Measurements from ENCODE around the gene COIL. TPM values are rescaled to one million over a fixed set of nuclear protein-coding genes. Genes with fewer than 3 reads are reported as not detected.

Gene COIL
- polyA plus RNA-seq, 3 donors = 3.0 to 6.6 (median 5.3) TPM

- H4K20me1 ChIP-seq (ENCODE audit: insufficient read depth, low read length) = peaks cover 99% of the 10 kb centered on the region
- H3K79me2 ChIP-seq (ENCODE audit: insufficient read depth, low read length) = peaks cover 89% of the 10 kb centered on the region
- Mint-ChIP-seq H3K4me3 (no peak overlapping the region), H3K9me3 (peaks cover 0 to 3% (median 0%) of the 10 kb centered on the region in 7 donors), H3K36me3 (peaks cover 89 to 100% of the 10 kb centered on the region in 2 donors), H3K27ac (peak overlapping the region in 3 of 7 donors; percentile 6 to 18 (median 10)), H3K27me3 (ENCODE audit: low read depth in 3 of 3) (peaks cover 0 to 4% (median 1%) of the 10 kb centered on the region in 3 donors), H3K4me1 (peaks cover 28% of the 10 kb centered on the region)
- H3K36me3 ChIP-seq (replicated peaks in 1 of 2; ENCODE audit: control insufficient read depth in 1 of 2, insufficient read depth in 2 of 2, low read length in 2 of 2) = peaks cover 98 to 100% of the 10 kb centered on the region in 2 donors
- 83% methylated on average over 6 of the region's 9 CpGs for WGBS (ENCODE audit: insufficient coverage)
- H2AFZ ChIP-seq (ENCODE audit: insufficient read depth, low read depth, low read length, poor library complexity, severe bottlenecking) = no peak overlapping the region
- no peak overlapping the region for H3K4me3 ChIP-seq (replicated peaks in 1 of 3; ENCODE audit: low read depth in 2 of 3, low read length in 3 of 3)
- H3K4me1 ChIP-seq (ENCODE audit: control insufficient read depth in 1 of 2, insufficient read depth in 2 of 2, low read length in 2 of 2) = no peaks in the 10 kb centered on the region
- H3K4me2 ChIP-seq (replicated peaks; ENCODE audit: extremely low read depth, low read length, poor library complexity, severe bottlenecking) = no peak overlapping the region
- DNase-seq = no peak
- H3K9me3 ChIP-seq (replicated peaks in 1 of 2; ENCODE audit: control insufficient read depth in 1 of 2, insufficient read depth in 1 of 2, low read length in 2 of 2) = no peaks in the 10 kb centered on the region
- TF ChIP-seq, protein P1, sequence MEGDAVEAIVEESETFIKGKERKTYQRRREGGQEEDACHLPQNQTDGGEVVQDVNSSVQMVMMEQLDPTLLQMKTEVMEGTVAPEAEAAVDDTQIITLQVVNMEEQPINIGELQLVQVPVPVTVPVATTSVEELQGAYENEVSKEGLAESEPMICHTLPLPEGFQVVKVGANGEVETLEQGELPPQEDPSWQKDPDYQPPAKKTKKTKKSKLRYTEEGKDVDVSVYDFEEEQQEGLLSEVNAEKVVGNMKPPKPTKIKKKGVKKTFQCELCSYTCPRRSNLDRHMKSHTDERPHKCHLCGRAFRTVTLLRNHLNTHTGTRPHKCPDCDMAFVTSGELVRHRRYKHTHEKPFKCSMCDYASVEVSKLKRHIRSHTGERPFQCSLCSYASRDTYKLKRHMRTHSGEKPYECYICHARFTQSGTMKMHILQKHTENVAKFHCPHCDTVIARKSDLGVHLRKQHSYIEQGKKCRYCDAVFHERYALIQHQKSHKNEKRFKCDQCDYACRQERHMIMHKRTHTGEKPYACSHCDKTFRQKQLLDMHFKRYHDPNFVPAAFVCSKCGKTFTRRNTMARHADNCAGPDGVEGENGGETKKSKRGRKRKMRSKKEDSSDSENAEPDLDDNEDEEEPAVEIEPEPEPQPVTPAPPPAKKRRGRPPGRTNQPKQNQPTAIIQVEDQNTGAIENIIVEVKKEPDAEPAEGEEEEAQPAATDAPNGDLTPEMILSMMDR (IDR thresholded peaks at IDR 0.05) = no peak
- H3K9ac ChIP-seq (ENCODE audit: insufficient read depth, low read length, poor library complexity, severe bottlenecking) = no peak overlapping the region
- H3K27ac ChIP-seq (ENCODE audit: low read depth in 1 of 2, low read length in 2 of 2) = peak overlapping the region in 1 of 2 donors; percentile 28
- H3K27me3 ChIP-seq (ENCODE audit: control insufficient read depth in 2 of 2, insufficient read depth in 2 of 2, low read length in 2 of 2) = no peaks in the 10 kb centered on the region
- intact Hi-C loops (cut with micrococcal nuclease) = no loop called here
Observed at GRCh38 chr17:56898874-56899273, 62.0 kb downstream of the COIL start.

DNA sequence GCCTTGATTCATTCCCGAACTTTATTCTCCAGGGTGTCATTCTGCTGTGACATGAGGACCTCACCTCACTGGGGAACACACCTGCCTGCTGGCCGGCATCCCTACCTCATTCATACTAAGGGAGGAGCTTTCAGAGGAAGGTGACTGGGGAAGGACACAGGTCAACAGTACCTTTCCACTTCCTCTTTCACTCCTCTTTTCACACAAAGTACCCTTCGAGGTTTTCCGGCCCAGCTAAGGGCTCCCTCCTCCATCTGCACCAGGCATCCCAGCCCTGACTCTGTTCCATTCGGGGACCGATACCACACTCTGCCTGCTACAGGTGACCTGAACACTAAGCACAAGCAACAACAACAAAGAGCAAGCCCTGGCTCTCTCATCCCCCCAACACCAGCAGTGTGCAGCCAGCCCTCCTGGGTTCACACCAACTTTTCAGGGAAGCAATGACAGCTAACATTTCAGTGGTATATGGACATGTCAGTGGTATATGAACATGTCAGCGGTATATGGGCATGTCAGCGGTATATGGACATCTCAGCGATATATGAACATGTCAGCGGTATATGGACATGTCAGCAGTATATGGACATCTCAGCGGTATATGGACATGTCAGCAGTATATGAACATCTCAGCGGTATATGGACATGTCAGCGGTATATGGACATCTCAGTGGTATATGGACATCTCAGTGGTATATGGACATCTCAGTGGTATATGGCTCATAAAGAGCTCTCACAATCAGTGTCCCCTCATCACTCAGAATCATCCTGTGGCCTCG, 63.0 kb downstream of the COIL start:
- H2AFZ ChIP-seq (ENCODE audit: insufficient read depth, low read depth, low read length, poor library complexity, severe bottlenecking) = no peak overlapping the region
- H4K20me1 ChIP-seq (ENCODE audit: insufficient read depth, low read length) = peaks cover 99% of the 10 kb centered on the region
- no peak for DNase-seq
- TF ChIP-seq, protein P1 (IDR thresholded peaks at IDR 0.05) = no peak
- H3K9me3 ChIP-seq (replicated peaks in 1 of 2; ENCODE audit: control insufficient read depth in 1 of 2, insufficient read depth in 1 of 2, low read length in 2 of 2) = no peaks in the 10 kb centered on the region
- H3K36me3 ChIP-seq (replicated peaks in 1 of 2; ENCODE audit: control insufficient read depth in 1 of 2, insufficient read depth in 2 of 2, low read length in 2 of 2) = peaks cover 98 to 100% of the 10 kb centered on the region in 2 donors
- peaks cover 0 to 4% (median 1%) of the 10 kb centered on the region in 3 donors for H3K27me3 Mint-ChIP-seq (ENCODE audit: low read depth in 3 of 3)
- H3K9ac ChIP-seq (ENCODE audit: insufficient read depth, low read length, poor library complexity, severe bottlenecking) = no peak overlapping the region
- peaks cover 80% of the 10 kb centered on the region for H3K79me2 ChIP-seq (ENCODE audit: insufficient read depth, low read length)
- peaks cover 90 to 100% of the 10 kb centered on the region in 2 donors for H3K36me3 Mint-ChIP-seq
- intact Hi-C loops (cut with micrococcal nuclease) = no loop called here
- H3K4me3 Mint-ChIP-seq = no peak overlapping the region
- H3K27ac ChIP-seq (ENCODE audit: low read depth in 1 of 2, low read length in 2 of 2) = peak overlapping the region in 1 of 2 donors; percentile 28
- peak overlapping the region in 4 of 7 donors; percentile 68 to 83 (median 75) for H3K27ac Mint-ChIP-seq
- WGBS (ENCODE audit: insufficient coverage) = 88% methylated on average over 7 of the region's 14 CpGs
- no peaks in the 10 kb centered on the region for H3K27me3 ChIP-seq (ENCODE audit: control insufficient read depth in 2 of 2, insufficient read depth in 2 of 2, low read length in 2 of 2)
- H3K4me2 ChIP-seq (replicated peaks; ENCODE audit: extremely low read depth, low read length, poor library complexity, severe bottlenecking) = no peak overlapping the region
- H3K4me1 Mint-ChIP-seq = peaks cover 24% of the 10 kb centered on the region
- peaks cover 0 to 5% (median 0%) of the 10 kb centered on the region in 7 donors for H3K9me3 Mint-ChIP-seq
- no peaks in the 10 kb centered on the region for H3K4me1 ChIP-seq (ENCODE audit: control insufficient read depth in 1 of 2, insufficient read depth in 2 of 2, low read length in 2 of 2)
- no peak overlapping the region for H3K4me3 ChIP-seq (replicated peaks in 1 of 3; ENCODE audit: low read depth in 2 of 3, low read length in 3 of 3)
